Measurements from ENCODE around the gene HERC2. TPM values are rescaled to one million over a fixed set of nuclear protein-coding genes. Genes with fewer than 3 reads are reported as not detected.

HERC2 gene
- total RNA-seq, 1 donor from 2014 or later: 49.1 TPM

- no peaks in the 10 kb centered on the region for H3K4me1 Mint-ChIP-seq
- ATAC-seq (ENCODE audit: low read depth): no peak
- no peak for TF ChIP-seq CTCF (IDR thresholded peaks at IDR 0.05)
- peaks cover 69% of the 10 kb centered on the region for H3K36me3 Mint-ChIP-seq (ENCODE audit: low read depth)
- CTCF ChIA-PET: no interaction called here
- H3K9me3 Mint-ChIP-seq: no peaks in the 10 kb centered on the region
- no peak overlapping the region for H3K4me3 Mint-ChIP-seq
- H3K27ac Mint-ChIP-seq: no peak overlapping the region
- intact Hi-C loops (cut with micrococcal nuclease): no loop called here
- DNase-seq: no peak
- POLR2A ChIA-PET: no interaction called here
- H3K27me3 Mint-ChIP-seq: no peaks in the 10 kb centered on the region
These were observed 130.1 kb downstream of the HERC2 start for GRCh38 chr15:28191832-28192231.

GRCh38 chr15:28190391-28191174, 131.4 kb downstream of the HERC2 start:
- H3K36me3 Mint-ChIP-seq (ENCODE audit: low read depth): peaks cover 68% of the 10 kb centered on the region
- no peak for DNase-seq
- CTCF ChIA-PET: no interaction called here

GRCh38 chr15:28185148-28185895, 136.7 kb downstream of the HERC2 start:
- Mint-ChIP-seq H3K27me3 (no peaks in the 10 kb centered on the region), H3K9me3 (no peaks in the 10 kb centered on the region), H3K27ac (no peak overlapping the region), H3K36me3 (ENCODE audit: low read depth) (peaks cover 66% of the 10 kb centered on the region), H3K4me3 (no peak overlapping the region), H3K4me1 (no peaks in the 10 kb centered on the region)
- ChIA-PET POLR2A (no interaction called here), CTCF (no interaction called here)
- ATAC-seq (ENCODE audit: low read depth) (no peak), DNase-seq (no peak)
- intact Hi-C loops (cut with micrococcal nuclease): no loop called here
- no peak for TF ChIP-seq CTCF (IDR thresholded peaks at IDR 0.05)

More at GRCh38 chr15:28190391-28191174, 131.4 kb downstream of the HERC2 start:
- no peak overlapping the region for H3K27ac Mint-ChIP-seq
- POLR2A ChIA-PET: no interaction called here
- ATAC-seq (ENCODE audit: low read depth): no peak
- no peak overlapping the region for H3K4me3 Mint-ChIP-seq
- no peaks in the 10 kb centered on the region for H3K27me3 Mint-ChIP-seq
- intact Hi-C loops (cut with micrococcal nuclease): no loop called here
- TF ChIP-seq CTCF (IDR thresholded peaks at IDR 0.05): no peak
- H3K9me3 Mint-ChIP-seq: no peaks in the 10 kb centered on the region
- H3K4me1 Mint-ChIP-seq: no peaks in the 10 kb centered on the region

- Mint-ChIP-seq H3K9me3 (no peaks in the 10 kb centered on the region), H3K27me3 (no peaks in the 10 kb centered on the region), H3K27ac (no peak overlapping the region), H3K36me3 (ENCODE audit: low read depth) (peaks cover 71% of the 10 kb centered on the region), H3K4me1 (no peaks in the 10 kb centered on the region), H3K4me3 (no peak overlapping the region)
- no peak for TF ChIP-seq CTCF (IDR thresholded peaks at IDR 0.05)
- DNase-seq (no peak), ATAC-seq (ENCODE audit: low read depth) (no peak)
- CTCF ChIA-PET: no interaction called here
- POLR2A ChIA-PET: no interaction called here
- intact Hi-C loops (cut with micrococcal nuclease): no loop called here
These were observed 137.8 kb downstream of the HERC2 start for GRCh38 chr15:28184166-28184565.

- no peaks in the 10 kb centered on the region for H3K9me3 Mint-ChIP-seq
- ATAC-seq (ENCODE audit: low read depth) (no peak), DNase-seq (no peak)
- H3K27me3 Mint-ChIP-seq: no peaks in the 10 kb centered on the region
- CTCF ChIA-PET: no interaction called here
- H3K4me3 Mint-ChIP-seq: no peak overlapping the region
- intact Hi-C loops (cut with micrococcal nuclease): no loop called here
- peaks cover 61% of the 10 kb centered on the region for H3K36me3 Mint-ChIP-seq (ENCODE audit: low read depth)
- H3K4me1 Mint-ChIP-seq: no peaks in the 10 kb centered on the region
- TF ChIP-seq CTCF (IDR thresholded peaks at IDR 0.05): no peak
- POLR2A ChIA-PET: no interaction called here
- H3K27ac Mint-ChIP-seq: no peak overlapping the region
These were observed 139.2 kb downstream of the HERC2 start for GRCh38 chr15:28182731-28183130.

Measured in activated B cell treated with CpG ODN at 0.5 μM for 24 hours (primary cell).